GM12878 (cell line): ENCODE results near the gene COG1. TPM values are rescaled to one million over a fixed set of nuclear protein-coding genes. Genes with fewer than 3 reads are reported as not detected.

Experiments
- ATAC-seq: fragments of 200-7000 bp; cut with Tn5 transposase; 3 replicates; pipeline ENCODE4 v1.9.1; 2020; ENCODE audit warnings: mild to moderate bottlenecking, moderate library complexity
- BruUV-seq: library from RNA; stranded (reverse); fragments of 400-500 nt; replicated peaks from 2 replicates; lab custom pipeline; 2021; lab: Mats Ljungman, UMichigan
- CTCF ChIA-PET: fragments of 300-600 bp; sonication (Branson Sonifier 250); formaldehyde crosslinking; extraction: SDS; loops from one replicate; lab custom pipeline; 2021; ENCODE audit warnings: inconsistent platforms; lab: Yijun Ruan, JAX
- POLR2A ChIA-PET: fragments of 350-600 bp; formaldehyde crosslinking; extraction: SDS; loops from one replicate; lab custom pipeline; 2021; ENCODE audit warnings: inconsistent platforms; lab: Charles Lee
- RAD21 ChIA-PET: fragments of 300-600 bp; sonication (Branson Sonifier 250); formaldehyde crosslinking; loops from one replicate; lab custom pipeline; 2023; ENCODE audit warnings: antibody characterized with exemption; ENCODE audit not compliant: unreplicated experiment; lab: Charles Lee
- SMC1A ChIA-PET: fragments of 300-600 bp; sonication (Branson Sonifier 250); formaldehyde crosslinking; loops from one replicate; lab custom pipeline; 2023; ENCODE audit not compliant: unreplicated experiment, uncharacterized antibody; lab: Charles Lee
- DNase-seq: peaks from one replicate; pipeline ENCODE4 v3.0.0-alpha.2; 2011; ENCODE audit warnings: low read depth, low spot score
- FAIRE-seq: peaks from 3 replicates; lab custom pipeline; 2011; peaks lifted over from hg19 to GRCh38; lab: Jason Lieb, UNC
- H2AFZ ChIP-seq: 2 replicates; pipeline ENCODE4 v1.6.0; 2011; ENCODE audit warnings: low read depth, low read length, control low read depth; ENCODE audit not compliant: control insufficient read depth
- H3K27ac ChIP-seq: 2 replicates; pipeline ENCODE4 v1.5.1; 2011; ENCODE audit warnings: control low read depth; ENCODE audit not compliant: control insufficient read depth, insufficient read depth
- H3K27me3 ChIP-seq, 2 experiments: replicated peaks in 1 of 2; 2 replicates each; pipeline versions ENCODE4 v1.6.0 to v1.6.1; 2011; ENCODE audit warnings: low read length in 1 of 2; ENCODE audit not compliant: control insufficient read depth in 2 of 2, insufficient read depth in 2 of 2
- H3K36me3 ChIP-seq, 2 experiments: 2 replicates each; pipeline ENCODE4 v1.5.1; 2011; ENCODE audit warnings: low read length in 1 of 2; ENCODE audit not compliant: control insufficient read depth in 2 of 2, insufficient read depth in 2 of 2
- H3K4me1 ChIP-seq: 2 replicates; pipeline ENCODE4 v1.6.1; 2011; ENCODE audit warnings: mild to moderate bottlenecking, low read length, moderate library complexity, mixed read lengths; ENCODE audit not compliant: control insufficient read depth, insufficient read depth
- H3K4me2 ChIP-seq: 2 replicates; pipeline ENCODE4 v1.6.0; 2011; ENCODE audit warnings: control low read depth; ENCODE audit not compliant: control insufficient read depth, insufficient read depth
- H3K4me3 ChIP-seq: fragments of 200-600 bp; sonication (generic); 2 replicates; pipeline ENCODE4 v1.5.1; 2016
- H3K79me2 ChIP-seq: 2 replicates; pipeline ENCODE4 v1.6.0; 2011; ENCODE audit warnings: low read length; ENCODE audit not compliant: control insufficient read depth, insufficient read depth
- H3K9ac ChIP-seq: 2 replicates; pipeline ENCODE4 v1.8.0; 2011; ENCODE audit warnings: low read length, control low read depth, mixed read lengths; ENCODE audit not compliant: control insufficient read depth, insufficient read depth
- H3K9me3 ChIP-seq: replicated peaks from 3 replicates; pipeline ENCODE4 v1.5.1; 2011; ENCODE audit warnings: mild to moderate bottlenecking, low read length; ENCODE audit not compliant: control insufficient read depth, insufficient read depth
- H4K20me1 ChIP-seq: 2 replicates; pipeline ENCODE4 v1.6.0; 2011; ENCODE audit not compliant: control insufficient read depth, insufficient read depth
- HDAC6 ChIP-seq: fragments of 200-600 bp; sonication (generic); IDR thresholded peaks from one replicate; pipeline ENCODE4 v1.8.0; 2017; ENCODE audit warnings: antibody characterized with exemption; ENCODE audit not compliant: unreplicated experiment
- MTA3 ChIP-seq: IDR thresholded peaks from 2 replicates; pipeline ENCODE4 v1.6.1; 2012; ENCODE audit warnings: low read length, inconsistent platforms, borderline replicate concordance
- MYC ChIP-seq: IDR thresholded peaks from 2 replicates; pipeline ENCODE4 v1.6.1; 2011; ENCODE audit warnings: mild to moderate bottlenecking, low read length, moderate library complexity, inconsistent platforms; ENCODE audit not compliant: insufficient read depth, insufficient replicate concordance, insufficient read length, severe bottlenecking
- NFIC ChIP-seq: IDR thresholded peaks from 2 replicates; pipeline ENCODE4 v1.6.1; 2012; ENCODE audit warnings: low read depth, mild to moderate bottlenecking, inconsistent platforms, low read length, moderate library complexity
- NR2C1 ChIP-seq: fragments of 450-650 bp; IDR thresholded peaks from 2 replicates; pipeline ENCODE4 v1.6.1; 2017; ENCODE audit warnings: antibody characterized with exemption, mild to moderate bottlenecking, moderate library complexity
- RELA ChIP-seq: fragments of 450-650 bp; IDR thresholded peaks from 2 replicates; pipeline ENCODE4 v1.8.0; 2014; ENCODE audit warnings: borderline replicate concordance; ENCODE audit not compliant: partially characterized antibody
- TCF12 ChIP-seq: IDR thresholded peaks from 2 replicates; pipeline ENCODE4 v1.6.1; 2011; ENCODE audit warnings: low read depth, mild to moderate bottlenecking, low read length
- TCF7 ChIP-seq: IDR thresholded peaks from 2 replicates; pipeline ENCODE4 v1.6.1; 2014; ENCODE audit warnings: antibody characterized with exemption, borderline replicate concordance
- YBX1 ChIP-seq: fragments of 450-650 bp; IDR thresholded peaks from 2 replicates; pipeline ENCODE4 v1.6.1; 2016; ENCODE audit warnings: antibody characterized with exemption
- WGBS: methylation state at CpG from one replicate; pipeline ENCODE4 v1.1.6; 2016; ENCODE audit warnings: low lambda C conversion rate; ENCODE audit not compliant: insufficient replicate concordance, insufficient coverage; ENCODE audit errors: missing lambda C conversion rate; 5-methylcytosine and 5-hydroxymethylcytosine counted together
- in situ Hi-C: fragments of 300-500 bp; cut with MboI; formaldehyde crosslinking; loops from 9 replicates; pipeline ENCODE4 v1.14.3; 2018; ENCODE audit warnings: mixed read lengths
- intact Hi-C: fragments of 100-400 bp; cut with micrococcal nuclease; formaldehyde crosslinking; loops from one replicate; pipeline ENCODE4 v1.14.2; 2022; ENCODE audit not compliant: unreplicated experiment
- polyA plus RNA-seq, 11 experiments: library from polyadenylated mRNA; depleted of rRNA in 4 of 11; unstranded in 6 of 11; stranded (reverse) in 5 of 11; fragments of >200 nt; fragmentation: Nextera tagmentation in 4 of 11; fragmentation: Illumina TruSeq in 1 of 11; extraction: Ambion mirVana in 4 of 11; extraction: Trizol in 1 of 11; gene quantifications; 1 replicate in 1 of 11; 2 replicates in 10 of 11; pipeline versions ENCODE4 v1.2.1 to v1.2.3, GENCODE V29; 2011 to 2016; ENCODE audit warnings: inconsistent platforms in 2 of 11, missing spikeins in 2 of 11, low read depth in 1 of 11
- total RNA-seq, 4 experiments: library from RNA; depleted of rRNA in 3 of 4; stranded (reverse); fragments of >200 nt in 3 of 4; fragmentation: Illumina TruSeq in 1 of 4; extraction: Trizol in 1 of 4; gene quantifications; 2 replicates each; pipeline versions ENCODE4 v1.2.1 to v1.2.3, GENCODE V29; 2013 to 2021
- TF ChIP-seq, protein P1 (sequence below): fragments of 450-650 bp; formaldehyde crosslinking; IDR thresholded peaks from 2 replicates; pipeline ENCODE4 v1.4.0; 2020; ENCODE audit warnings: mild to moderate bottlenecking, moderate library complexity
- TF ChIP-seq, protein P2 (sequence below): fragments of 450-650 bp; IDR thresholded peaks from 2 replicates; pipeline ENCODE4 v1.6.1; 2017; ENCODE audit warnings: mild to moderate bottlenecking
- TF ChIP-seq, protein P3 (sequence below), 3 experiments: IDR thresholded peaks in 2 of 3; conservative IDR thresholded peaks in 1 of 3; 2 replicates each; pipeline ENCODE4 v1.5.1; 2011; ENCODE audit warnings: low read depth in 3 of 3, low read length in 3 of 3, mild to moderate bottlenecking in 3 of 3, control low read depth in 2 of 3, moderate library complexity in 2 of 3, inconsistent platforms in 1 of 3, mixed read lengths in 1 of 3; ENCODE audit not compliant: control insufficient read depth in 2 of 3, insufficient read depth in 1 of 3; ENCODE audit errors: extremely low read depth in 1 of 3

Gene COG1
- total and polyA plus RNA-seq, 10 of the 15 experiments (the other 5 are each of a cell fraction or from before 2014, with no cell fraction given) = 10.5 to 24.1 (median 18.1) TPM

DNA sequence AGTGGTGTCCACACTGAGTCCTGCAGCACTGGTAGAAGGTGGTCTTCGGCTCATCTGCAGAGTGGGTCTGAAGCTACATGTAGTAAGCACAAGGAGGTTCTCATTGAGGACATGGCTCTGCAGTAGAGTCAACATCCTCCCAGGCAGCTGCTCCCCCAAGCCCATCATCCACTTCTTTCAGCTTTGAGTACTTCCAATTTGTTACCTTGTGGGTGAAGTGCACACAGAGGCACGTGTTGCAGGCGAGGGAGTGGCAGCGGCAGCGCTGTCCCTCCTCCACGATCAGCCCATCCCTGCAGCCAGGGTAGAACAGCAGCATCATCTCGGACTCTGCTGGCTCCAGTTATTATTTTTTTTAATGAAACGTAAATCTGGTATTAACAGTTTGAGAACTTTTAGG is 29.8 kb upstream of the COG1 start:
- ChIA-PET RAD21 (interaction anchor here (1.5 to 5.1 kb wide), 4 partner anchors 26 to 436 kb away, joined by 3 to 48 read pairs (median 13); partner anchors contain the start of gene COG1), SMC1A (interaction anchor here (1.0 to 1.9 kb wide), 3 partner anchors 12 to 436 kb away, joined by 4 to 12 read pairs (median 4); no protein-coding TSS in a partner anchor), POLR2A (interaction anchor here (0.5 to 1.0 kb wide), 2 partner anchors 27 to 118 kb away, joined by 3 read pairs; no protein-coding TSS in a partner anchor), CTCF (interaction anchor here (0.6 to 3.6 kb wide), 7 partner anchors 22 to 606 kb away, joined by 3 to 30 read pairs (median 4); no protein-coding TSS in a partner anchor)
- in situ Hi-C loops (no loop called here), intact Hi-C loops (no loop called here)
- TF ChIP-seq TCF12 = no peak
- no peak for TF ChIP-seq NFIC
- TF ChIP-seq YBX1 = no peak
- TF ChIP-seq MTA3 = no peak
- no peak for TF ChIP-seq TCF7
- TF ChIP-seq, protein P1, sequence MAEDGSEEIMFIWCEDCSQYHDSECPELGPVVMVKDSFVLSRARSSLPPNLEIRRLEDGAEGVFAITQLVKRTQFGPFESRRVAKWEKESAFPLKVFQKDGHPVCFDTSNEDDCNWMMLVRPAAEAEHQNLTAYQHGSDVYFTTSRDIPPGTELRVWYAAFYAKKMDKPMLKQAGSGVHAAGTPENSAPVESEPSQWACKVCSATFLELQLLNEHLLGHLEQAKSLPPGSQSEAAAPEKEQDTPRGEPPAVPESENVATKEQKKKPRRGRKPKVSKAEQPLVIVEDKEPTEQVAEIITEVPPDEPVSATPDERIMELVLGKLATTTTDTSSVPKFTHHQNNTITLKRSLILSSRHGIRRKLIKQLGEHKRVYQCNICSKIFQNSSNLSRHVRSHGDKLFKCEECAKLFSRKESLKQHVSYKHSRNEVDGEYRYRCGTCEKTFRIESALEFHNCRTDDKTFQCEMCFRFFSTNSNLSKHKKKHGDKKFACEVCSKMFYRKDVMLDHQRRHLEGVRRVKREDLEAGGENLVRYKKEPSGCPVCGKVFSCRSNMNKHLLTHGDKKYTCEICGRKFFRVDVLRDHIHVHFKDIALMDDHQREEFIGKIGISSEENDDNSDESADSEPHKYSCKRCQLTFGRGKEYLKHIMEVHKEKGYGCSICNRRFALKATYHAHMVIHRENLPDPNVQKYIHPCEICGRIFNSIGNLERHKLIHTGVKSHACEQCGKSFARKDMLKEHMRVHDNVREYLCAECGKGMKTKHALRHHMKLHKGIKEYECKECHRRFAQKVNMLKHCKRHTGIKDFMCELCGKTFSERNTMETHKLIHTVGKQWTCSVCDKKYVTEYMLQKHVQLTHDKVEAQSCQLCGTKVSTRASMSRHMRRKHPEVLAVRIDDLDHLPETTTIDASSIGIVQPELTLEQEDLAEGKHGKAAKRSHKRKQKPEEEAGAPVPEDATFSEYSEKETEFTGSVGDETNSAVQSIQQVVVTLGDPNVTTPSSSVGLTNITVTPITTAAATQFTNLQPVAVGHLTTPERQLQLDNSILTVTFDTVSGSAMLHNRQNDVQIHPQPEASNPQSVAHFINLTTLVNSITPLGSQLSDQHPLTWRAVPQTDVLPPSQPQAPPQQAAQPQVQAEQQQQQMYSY (CRISPR knock-in tag) = no peak
- TF ChIP-seq, protein P2, sequence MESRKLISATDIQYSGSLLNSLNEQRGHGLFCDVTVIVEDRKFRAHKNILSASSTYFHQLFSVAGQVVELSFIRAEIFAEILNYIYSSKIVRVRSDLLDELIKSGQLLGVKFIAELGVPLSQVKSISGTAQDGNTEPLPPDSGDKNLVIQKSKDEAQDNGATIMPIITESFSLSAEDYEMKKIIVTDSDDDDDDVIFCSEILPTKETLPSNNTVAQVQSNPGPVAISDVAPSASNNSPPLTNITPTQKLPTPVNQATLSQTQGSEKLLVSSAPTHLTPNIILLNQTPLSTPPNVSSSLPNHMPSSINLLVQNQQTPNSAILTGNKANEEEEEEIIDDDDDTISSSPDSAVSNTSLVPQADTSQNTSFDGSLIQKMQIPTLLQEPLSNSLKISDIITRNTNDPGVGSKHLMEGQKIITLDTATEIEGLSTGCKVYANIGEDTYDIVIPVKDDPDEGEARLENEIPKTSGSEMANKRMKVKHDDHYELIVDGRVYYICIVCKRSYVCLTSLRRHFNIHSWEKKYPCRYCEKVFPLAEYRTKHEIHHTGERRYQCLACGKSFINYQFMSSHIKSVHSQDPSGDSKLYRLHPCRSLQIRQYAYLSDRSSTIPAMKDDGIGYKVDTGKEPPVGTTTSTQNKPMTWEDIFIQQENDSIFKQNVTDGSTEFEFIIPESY = no peak
- TF ChIP-seq, protein P3, sequence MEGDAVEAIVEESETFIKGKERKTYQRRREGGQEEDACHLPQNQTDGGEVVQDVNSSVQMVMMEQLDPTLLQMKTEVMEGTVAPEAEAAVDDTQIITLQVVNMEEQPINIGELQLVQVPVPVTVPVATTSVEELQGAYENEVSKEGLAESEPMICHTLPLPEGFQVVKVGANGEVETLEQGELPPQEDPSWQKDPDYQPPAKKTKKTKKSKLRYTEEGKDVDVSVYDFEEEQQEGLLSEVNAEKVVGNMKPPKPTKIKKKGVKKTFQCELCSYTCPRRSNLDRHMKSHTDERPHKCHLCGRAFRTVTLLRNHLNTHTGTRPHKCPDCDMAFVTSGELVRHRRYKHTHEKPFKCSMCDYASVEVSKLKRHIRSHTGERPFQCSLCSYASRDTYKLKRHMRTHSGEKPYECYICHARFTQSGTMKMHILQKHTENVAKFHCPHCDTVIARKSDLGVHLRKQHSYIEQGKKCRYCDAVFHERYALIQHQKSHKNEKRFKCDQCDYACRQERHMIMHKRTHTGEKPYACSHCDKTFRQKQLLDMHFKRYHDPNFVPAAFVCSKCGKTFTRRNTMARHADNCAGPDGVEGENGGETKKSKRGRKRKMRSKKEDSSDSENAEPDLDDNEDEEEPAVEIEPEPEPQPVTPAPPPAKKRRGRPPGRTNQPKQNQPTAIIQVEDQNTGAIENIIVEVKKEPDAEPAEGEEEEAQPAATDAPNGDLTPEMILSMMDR (IDR thresholded peaks at IDR 0.05 in 2 of 3, conservative IDR thresholded peaks at IDR 0.05 in 1 of 3; ENCODE audit: control insufficient read depth in 2 of 3, extremely low read depth in 1 of 3, insufficient read depth in 1 of 3, low read depth in 3 of 3, low read length in 3 of 3) = no peak
- no peak for TF ChIP-seq NR2C1
- TF ChIP-seq RELA = no peak
- TF ChIP-seq MYC = no peak
- TF ChIP-seq HDAC6 = no peak
- H3K27ac ChIP-seq = no peak overlapping the region
- DNase-seq = no peak
- H3K9me3 ChIP-seq = no peaks in the 10 kb centered on the region
- no peak for ATAC-seq
- H3K36me3 ChIP-seq = no peaks in the 10 kb centered on the region
- 0 out of 4 replicates have a peak, but pooled peaks cover 0 to 3% of the 10 kb centered on the region in 2 experiments for H3K27me3 ChIP-seq
- no peak overlapping the region for H3K4me3 ChIP-seq
- H3K9ac ChIP-seq = no peak overlapping the region
- no peaks in the 10 kb centered on the region for H4K20me1 ChIP-seq
- H3K4me1 ChIP-seq = peaks cover 34% of the 10 kb centered on the region
- no peak overlapping the region for H2AFZ ChIP-seq
- no peak overlapping the region for H3K4me2 ChIP-seq
- no TSS peak for BruUV-seq
- 67% methylated on average over 8 of the region's 8 CpGs for WGBS
- no peak for FAIRE-seq
- peaks cover 20% of the 10 kb centered on the region for H3K79me2 ChIP-seq
